Liver (tissue), 9 donors: ENCODE measurements around the gene PRKD1. TPM values are rescaled to one million over a fixed set of nuclear protein-coding genes. Genes with fewer than 3 reads are reported as not detected.

Experiments
- DNase-seq: peaks from one replicate; pipeline ENCODE4 v3.0.0-alpha.2; 2017; ENCODE audit warnings: low spot score
- H3K27ac ChIP-seq, 2 donors: one replicate each; pipeline ENCODE4 v1.7.0; 2013; ENCODE audit warnings: inconsistent platforms in 2 of 2, low read length in 2 of 2, control low read depth in 1 of 2, low read depth in 1 of 2, mild to moderate bottlenecking in 1 of 2
- H3K27me3 ChIP-seq, 4 donors: one replicate each; pipeline versions ENCODE4 v1.6.1 to v1.7.0; 2013; ENCODE audit warnings: low read length in 3 of 4, inconsistent platforms in 1 of 4, mild to moderate bottlenecking in 1 of 4, moderate library complexity in 1 of 4; ENCODE audit not compliant: control insufficient read depth in 4 of 4, insufficient read depth in 4 of 4
- H3K36me3 ChIP-seq, 4 donors: one replicate each; pipeline versions ENCODE4 v1.6.1 to v1.7.0; 2013; ENCODE audit warnings: low read length in 3 of 4, mild to moderate bottlenecking in 3 of 4, low read depth in 1 of 4, moderate library complexity in 1 of 4; ENCODE audit not compliant: control insufficient read depth in 4 of 4, insufficient read depth in 3 of 4
- H3K4me1 ChIP-seq, 4 donors: one replicate each; pipeline versions ENCODE4 v1.6.1 to v1.7.0; 2013; ENCODE audit warnings: low read length in 3 of 4, mild to moderate bottlenecking in 3 of 4, moderate library complexity in 1 of 4; ENCODE audit not compliant: control insufficient read depth in 4 of 4, insufficient read depth in 4 of 4
- H3K4me3 ChIP-seq, 3 donors: one replicate each; pipeline versions ENCODE4 v1.6.1 to v1.7.0; 2013; ENCODE audit warnings: low read length in 3 of 3, control low read depth in 1 of 3, low read depth in 1 of 3, mild to moderate bottlenecking in 1 of 3
- H3K9ac ChIP-seq, 2 donors: one replicate each; pipeline ENCODE4 v1.7.0; 2013; ENCODE audit warnings: low read length in 2 of 2, mild to moderate bottlenecking in 2 of 2, moderate library complexity in 2 of 2, control low read depth in 1 of 2, low read depth in 1 of 2
- H3K9me3 ChIP-seq, 4 donors: one replicate each; pipeline versions ENCODE4 v1.6.1 to v1.7.0; 2013; ENCODE audit warnings: low read length in 3 of 4; ENCODE audit not compliant: control insufficient read depth in 4 of 4
- EGR1 ChIP-seq, 2 donors: IDR thresholded peaks; 2 replicates each; pipeline ENCODE4 v1.6.1; 2016 to 2018; ENCODE audit warnings: antibody characterized with exemption in 2 of 2, low read depth in 2 of 2
- FOXA2 ChIP-seq: IDR thresholded peaks from 2 replicates; pipeline ENCODE4 v1.6.1; 2016; ENCODE audit warnings: antibody characterized with exemption
- GABPA ChIP-seq, 2 donors: IDR thresholded peaks in 1 of 2; conservative IDR thresholded peaks in 1 of 2; 2 replicates each; pipeline ENCODE4 v1.6.1; 2016; ENCODE audit warnings: antibody characterized with exemption in 2 of 2, mild to moderate bottlenecking in 1 of 2, moderate library complexity in 1 of 2
- MAX ChIP-seq: IDR thresholded peaks from 2 replicates; pipeline ENCODE4 v1.6.1; 2016; ENCODE audit warnings: antibody characterized with exemption
- RAD21 ChIP-seq, 2 donors: IDR thresholded peaks; 2 replicates each; pipeline ENCODE4 v1.6.1; 2016; ENCODE audit warnings: antibody characterized with exemption in 2 of 2, mild to moderate bottlenecking in 2 of 2
- REST ChIP-seq: IDR thresholded peaks from 2 replicates; pipeline ENCODE4 v1.6.1; 2016; ENCODE audit warnings: antibody characterized with exemption, mild to moderate bottlenecking
- SP1 ChIP-seq: IDR thresholded peaks from 2 replicates; pipeline ENCODE4 v1.6.1; 2018; ENCODE audit warnings: antibody characterized with exemption, mild to moderate bottlenecking
- YY1 ChIP-seq: IDR thresholded peaks from 2 replicates; pipeline ENCODE4 v1.6.1; 2016; ENCODE audit warnings: antibody characterized with exemption, mild to moderate bottlenecking
- ZBTB33 ChIP-seq: IDR thresholded peaks from 2 replicates; pipeline ENCODE4 v1.6.1; 2016; ENCODE audit warnings: antibody characterized with exemption
- WGBS: extraction: QIAGEN DNeasy Blood & Tissue Kit; methylation state at CpG from one replicate; pipeline ENCODE4 v1.1.7; 2013; 5-methylcytosine and 5-hydroxymethylcytosine counted together
- polyA plus RNA-seq, 2 donors: library from polyadenylated mRNA; stranded (reverse) in 1 of 2; unstranded in 1 of 2; fragments of 200-250 nt in 1 of 2; fragments of >200 nt in 1 of 2; fragmentation: Nextera tagmentation in 1 of 2; extraction: Ambion mirVana in 1 of 2; gene quantifications; one replicate each; pipeline versions ENCODE4 v1.2.1 to v1.2.3, GENCODE V29; 2013 to 2015
- total RNA-seq, 2 donors: library from RNA; depleted of rRNA; stranded (reverse); fragments of >200 nt; gene quantifications; one replicate each; pipeline ENCODE4 v1.2.3, GENCODE V29; 2014
- donor health status: healthy.
- donor health status: healthy.
- donor health status: healthy.
- donor health status: healthy.
- donor health status: healthy.

The PRKD1 gene
- total and polyA plus RNA-seq, 4 donors, result 0.85 to 5.0 (median 0.99) TPM

GRCh38 chr14:29953501-29953900, 25.9 kb upstream of the PRKD1 start:
- no peak for TF ChIP-seq FOXA2
- TF ChIP-seq MAX, result no peak
- no peak for TF ChIP-seq SP1
- no peak for TF ChIP-seq GABPA (IDR thresholded peaks at IDR 0.05 in 1 of 2, conservative IDR thresholded peaks at IDR 0.05 in 1 of 2)
- TF ChIP-seq EGR1 (IDR thresholded peaks at IDR 0.05; ENCODE audit: low read depth in 2 of 2), result no peak
- TF ChIP-seq RAD21 (IDR thresholded peaks at IDR 0.05), result no peak
- Histone ChIP-seq H3K4me1 (no peaks in the 10 kb centered on the region), H3K27ac (no peak overlapping the region), H3K36me3 (no peaks in the 10 kb centered on the region), H3K27me3 (no peaks in the 10 kb centered on the region), H3K9ac (no peak overlapping the region), H3K4me3 (no peak overlapping the region), H3K9me3 (no peaks in the 10 kb centered on the region)
- no peak for DNase-seq
- 75% methylated on average over 6 of the region's 6 CpGs for WGBS

- DNase-seq, result no peak
- Histone ChIP-seq H3K27me3 (no peaks in the 10 kb centered on the region), H3K4me3 (no peak overlapping the region), H3K27ac (no peak overlapping the region), H3K4me1 (no peaks in the 10 kb centered on the region), H3K9ac (no peak overlapping the region), H3K9me3 (peaks cover 0 to 5% (median 0%) of the 10 kb centered on the region in 4 donors), H3K36me3 (no peaks in the 10 kb centered on the region)
- no peak for TF ChIP-seq ZBTB33
These were observed 16.4 kb upstream of the PRKD1 start for GRCh38 chr14:29944091-29944490.

- no peak overlapping the region for H3K4me3 ChIP-seq
- 65% methylated on average over 2 of the region's 2 CpGs for WGBS
- DNase-seq, result no peak
- H3K27me3 ChIP-seq, result no peaks in the 10 kb centered on the region
- no peaks in the 10 kb centered on the region for H3K4me1 ChIP-seq
- H3K27ac ChIP-seq, result no peak overlapping the region
- no peak for TF ChIP-seq RAD21 (IDR thresholded peaks at IDR 0.05)
- TF ChIP-seq YY1, result no peak
- TF ChIP-seq MAX, result no peak
- TF ChIP-seq REST, result no peak
- no peak overlapping the region for H3K9ac ChIP-seq
- H3K9me3 ChIP-seq, result peaks cover 0 to under 1% (median 0%) of the 10 kb centered on the region in 4 donors
- H3K36me3 ChIP-seq, result no peaks in the 10 kb centered on the region
These were observed 13.8 kb upstream of the PRKD1 start for GRCh38 chr14:29941401-29941800.
